Neuronal stem cell (in vitro differentiated cells): ENCODE measurements around the gene PTPN6.

Experiments used
- DNase-seq: peaks from one replicate; pipeline ENCODE4 v3.0.0-alpha.2; 2013; ENCODE audit warnings: low spot score
- H2AFZ ChIP-seq: one replicate; pipeline ENCODE4 v1.6.1; 2013; ENCODE audit warnings: mild to moderate bottlenecking, low read length, inconsistent platforms
- H2AK5ac ChIP-seq: 2 replicates; pipeline ENCODE4 v1.6.1; 2013; ENCODE audit warnings: low read depth, mild to moderate bottlenecking, inconsistent platforms, low read length, moderate library complexity, mixed read lengths
- H2BK120ac ChIP-seq: 2 replicates; pipeline ENCODE4 v1.6.1; 2013; ENCODE audit warnings: low read depth, mild to moderate bottlenecking, inconsistent platforms, low read length, moderate library complexity, mixed read lengths
- H2BK12ac ChIP-seq: one replicate; pipeline ENCODE4 v1.6.1; 2013; ENCODE audit warnings: low read length, inconsistent platforms
- H2BK15ac ChIP-seq: 2 replicates; pipeline ENCODE4 v1.6.1; 2013; ENCODE audit warnings: mild to moderate bottlenecking, low read length, inconsistent platforms, mixed read lengths
- H2BK5ac ChIP-seq: one replicate; pipeline ENCODE4 v1.6.1; 2013; ENCODE audit warnings: inconsistent platforms, mild to moderate bottlenecking, low read length, moderate library complexity
- H3K14ac ChIP-seq: one replicate; pipeline ENCODE4 v1.6.1; 2013; ENCODE audit warnings: low read length, inconsistent platforms
- H3K18ac ChIP-seq: 2 replicates; pipeline ENCODE4 v1.6.1; 2013; ENCODE audit warnings: low read length, inconsistent platforms
- H3K23ac ChIP-seq: 2 replicates; pipeline ENCODE4 v1.6.1; 2013; ENCODE audit warnings: low read depth, mild to moderate bottlenecking, mixed read lengths, low read length, inconsistent platforms; ENCODE audit not compliant: poor library complexity
- H3K27ac ChIP-seq: replicated peaks from 3 replicates; pipeline ENCODE4 v1.5.1; 2013; ENCODE audit warnings: low read length, inconsistent platforms
- H3K27me3 ChIP-seq, 3 experiments: 2 replicates each; pipeline ENCODE4 v1.6.1; 2013; ENCODE audit warnings: low read length in 3 of 3, mild to moderate bottlenecking in 2 of 3, inconsistent platforms in 1 of 3, low read depth in 1 of 3, mixed read lengths in 1 of 3, moderate library complexity in 1 of 3; ENCODE audit not compliant: control insufficient read depth in 3 of 3, insufficient read depth in 3 of 3
- H3K36me3 ChIP-seq, 2 donors: replicated peaks in 1 of 2; 2 replicates each; pipeline ENCODE4 v1.6.1; 2013; ENCODE audit warnings: low read length in 2 of 2; ENCODE audit not compliant: control insufficient read depth in 2 of 2, insufficient read depth in 2 of 2
- H3K4ac ChIP-seq: 2 replicates; pipeline ENCODE4 v1.6.1; 2013; ENCODE audit warnings: inconsistent platforms, mild to moderate bottlenecking, low read length, moderate library complexity
- H3K4me1 ChIP-seq, 2 donors: 1 replicate in 1 of 2; 2 replicates in 1 of 2; pipeline ENCODE4 v1.6.1; 2013; ENCODE audit warnings: low read length in 2 of 2, low read depth in 1 of 2; ENCODE audit not compliant: control insufficient read depth in 2 of 2, insufficient read depth in 1 of 2
- H3K4me2 ChIP-seq: one replicate; pipeline ENCODE4 v1.6.1; 2013; ENCODE audit warnings: mild to moderate bottlenecking, low read length, inconsistent platforms; ENCODE audit not compliant: insufficient read depth, poor library complexity, severe bottlenecking
- H3K4me3 ChIP-seq, 2 donors: 2 replicates each; pipeline ENCODE4 v1.5.1; 2013; ENCODE audit warnings: low read length in 2 of 2, mild to moderate bottlenecking in 2 of 2, inconsistent platforms in 1 of 2, moderate library complexity in 1 of 2
- H3K79me1 ChIP-seq: one replicate; pipeline ENCODE4 v1.6.1; 2013; ENCODE audit warnings: low read depth, mild to moderate bottlenecking, inconsistent platforms, low read length, moderate library complexity
- H3K9ac ChIP-seq: one replicate; pipeline ENCODE4 v1.6.1; 2013; ENCODE audit warnings: mild to moderate bottlenecking, low read depth, low read length, inconsistent platforms; ENCODE audit not compliant: poor library complexity
- H3K9me3 ChIP-seq, 2 donors: replicated peaks in 1 of 2; 2 replicates each; pipeline versions ENCODE3 to v1.6.1; 2013; ENCODE audit warnings: low read length in 2 of 2, mild to moderate bottlenecking in 2 of 2, inconsistent platforms in 1 of 2, low read depth in 1 of 2, mixed read lengths in 1 of 2, moderate library complexity in 1 of 2; ENCODE audit not compliant: control insufficient read depth in 2 of 2, insufficient read depth in 1 of 2
- H4K8ac ChIP-seq: one replicate; pipeline ENCODE4 v1.6.1; 2013; ENCODE audit warnings: low read depth, mild to moderate bottlenecking, inconsistent platforms, low read length, moderate library complexity
- H4K91ac ChIP-seq: one replicate; pipeline ENCODE4 v1.6.1; 2013; ENCODE audit warnings: low read length, low read depth, mild to moderate bottlenecking, inconsistent platforms; ENCODE audit not compliant: poor library complexity
- WGBS, 2 donors: extraction: QIAGEN DNeasy Blood & Tissue Kit; methylation state at CpG; one replicate each; pipeline ENCODE4 v1.1.7; 2013; ENCODE audit warnings: missing lambda C conversion rate in 2 of 2, mixed read lengths in 1 of 2; ENCODE audit not compliant: insufficient read length in 2 of 2, insufficient replicate concordance in 1 of 2; ENCODE audit errors: extremely low coverage in 2 of 2; 5-methylcytosine and 5-hydroxymethylcytosine counted together

PTPN6 gene

DNA sequence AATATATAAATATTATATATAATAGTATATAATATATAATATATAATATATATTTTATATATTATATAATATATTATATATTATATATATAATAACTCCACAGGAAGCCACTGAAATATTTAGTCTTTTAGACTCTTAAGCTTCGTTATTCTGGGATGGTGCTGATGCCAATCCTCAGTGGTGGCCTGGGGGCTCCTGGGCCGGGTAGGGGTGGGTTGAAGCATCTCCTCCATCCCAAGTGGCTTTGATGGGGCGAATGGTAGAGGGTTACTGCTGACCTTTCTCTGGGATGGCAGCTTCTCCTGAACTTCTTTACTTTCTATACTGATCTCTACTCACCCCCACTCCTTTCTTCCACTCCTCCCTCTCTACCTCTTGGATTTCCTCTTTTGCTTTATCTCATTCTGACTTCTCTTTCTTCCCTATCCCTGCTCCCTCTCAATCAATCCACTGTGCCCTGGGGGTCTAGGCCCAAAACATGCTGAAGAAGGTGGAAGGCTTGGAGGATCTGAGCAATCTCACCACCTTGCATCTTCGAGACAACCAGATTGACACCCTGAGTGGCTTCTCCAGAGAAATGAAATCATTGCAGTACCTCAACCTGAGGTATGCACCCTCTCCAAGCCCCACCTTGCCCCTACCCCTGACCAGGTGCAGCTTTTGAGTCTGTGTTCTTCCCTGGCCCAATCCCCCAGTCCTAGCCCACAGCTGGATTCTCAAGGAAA, 41.6 kb upstream of the PTPN6 start:
- H2BK5ac ChIP-seq = no peak overlapping the region
- H3K14ac ChIP-seq = no peak overlapping the region

DNA sequence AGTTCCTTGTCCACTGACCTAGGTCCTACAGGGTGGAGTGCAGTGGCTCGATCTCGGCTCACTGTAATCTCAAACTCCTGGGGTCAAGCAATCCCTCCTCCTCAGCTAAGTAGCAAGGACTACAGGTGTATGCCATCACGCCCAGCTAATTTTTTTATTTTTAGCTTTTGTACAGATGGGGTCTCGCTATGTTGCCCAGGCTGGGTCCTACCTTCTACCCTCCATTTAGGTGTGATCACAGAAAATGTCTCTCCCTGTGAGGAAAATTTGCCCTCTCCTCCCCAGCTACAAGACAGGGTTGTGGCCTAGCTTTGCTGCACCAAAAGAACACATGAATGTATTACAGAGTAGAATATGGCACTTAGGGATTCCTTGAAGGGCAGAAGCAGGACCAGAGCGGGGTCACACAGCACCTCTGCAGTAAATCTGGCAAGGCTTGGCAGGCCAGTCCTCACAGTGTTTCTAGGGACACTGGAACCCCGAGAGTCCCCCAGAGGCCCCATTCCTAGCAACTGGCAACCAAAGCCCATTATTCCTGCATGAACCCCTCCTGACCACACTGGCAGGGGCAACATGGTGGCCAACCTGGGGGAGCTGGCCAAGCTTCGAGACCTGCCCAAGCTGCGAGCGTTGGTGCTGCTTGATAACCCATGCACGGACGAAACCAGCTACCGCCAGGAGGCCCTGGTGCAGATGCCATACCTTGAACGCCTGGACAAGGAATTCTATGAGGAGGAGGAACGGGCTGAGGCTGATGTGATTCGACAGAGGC, 38.8 kb upstream of the PTPN6 start:
- Histone ChIP-seq H3K9me3 (no peaks in the 10 kb centered on the region), H4K91ac (no peak overlapping the region)
- WGBS, 2 donors = no CpG with 5 or more reads among the region's 15 CpGs

More for the DNA sequence above, 41.6 kb upstream of the PTPN6 start:
- Histone ChIP-seq H2BK15ac (no peak overlapping the region), H3K23ac (no peak overlapping the region), H3K9ac (no peak overlapping the region), H3K18ac (no peak overlapping the region), H3K4me2 (no peak overlapping the region), H3K9me3 (no peaks in the 10 kb centered on the region), H2AK5ac (no peak overlapping the region), H2AFZ (no peak overlapping the region), H3K4me1 (peaks cover 14 to 21% of the 10 kb centered on the region in 2 donors), H3K27me3 (peaks cover 0 to 3% (median 0%) of the 10 kb centered on the region in 3 experiments), H4K91ac (no peak overlapping the region), H4K8ac (no peak overlapping the region), H3K36me3 (no peaks in the 10 kb centered on the region), H3K4me3 (no peak overlapping the region), H2BK120ac (no peak overlapping the region), H2BK12ac (no peak overlapping the region), H3K79me1 (peaks cover 7% of the 10 kb centered on the region), H3K27ac (no peak overlapping the region), H3K4ac (no peak overlapping the region)
- DNase-seq = no peak
- no CpG with 5 or more reads among the region's 4 CpGs for WGBS, 2 donors

DNA sequence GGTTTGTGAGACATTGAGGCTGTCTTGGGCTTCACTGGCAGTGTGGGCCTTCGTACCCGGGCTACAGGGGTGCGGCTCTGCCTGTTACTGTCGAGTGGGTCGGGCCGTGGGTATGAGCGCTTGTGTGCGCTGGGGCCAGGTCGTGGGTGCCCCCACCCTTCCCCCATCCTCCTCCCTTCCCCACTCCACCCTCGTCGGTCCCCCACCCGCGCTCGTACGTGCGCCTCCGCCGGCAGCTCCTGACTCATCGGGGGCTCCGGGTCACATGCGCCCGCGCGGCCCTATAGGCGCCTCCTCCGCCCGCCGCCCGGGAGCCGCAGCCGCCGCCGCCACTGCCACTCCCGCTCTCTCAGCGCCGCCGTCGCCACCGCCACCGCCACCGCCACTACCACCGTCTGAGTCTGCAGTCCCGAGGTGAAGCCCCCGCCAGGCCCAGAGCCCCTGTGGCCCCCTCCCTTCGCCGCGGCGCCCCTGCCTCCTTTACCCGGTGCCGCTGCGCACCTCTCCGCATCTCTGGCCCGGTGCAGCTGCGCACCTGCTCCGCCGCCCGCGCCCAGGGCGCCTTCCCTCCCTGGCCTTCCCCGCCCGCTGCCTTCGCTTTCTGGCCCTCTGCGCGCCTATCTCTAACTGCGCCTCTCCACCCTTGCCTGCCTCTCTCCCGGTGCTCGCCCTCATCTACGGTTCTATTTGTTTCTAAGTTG, 36.8 kb upstream of the PTPN6 start, which contains the start of gene ENO2:
Gene ENO2, plus strand, starts transcription at position 335 of the 701 bp plus-strand sequence. CDS start 1,253 bp downstream, outside the sequence.
- H4K91ac ChIP-seq = peak within 1 kb of the TSS; percentile 60
- H2BK5ac ChIP-seq = peak within 1 kb of the TSS; percentile 7
- H3K23ac ChIP-seq = peak within 1 kb of the TSS; percentile 92
- H3K27ac ChIP-seq = peak within 1 kb of the TSS; percentile 62
- peak within 1 kb of the TSS; percentile 79 for H2AK5ac ChIP-seq
- H3K4me2 ChIP-seq = peak within 1 kb of the TSS; percentile 96
- peaks cover 13 to 22% of the 10 kb centered on the region in 2 donors for H3K36me3 ChIP-seq
- H3K4me3 ChIP-seq = peak within 1 kb of the TSS; percentile 60 to 92
- H2BK12ac ChIP-seq = peak within 1 kb of the TSS; percentile 88
- no peaks in the 10 kb centered on the region for H3K9me3 ChIP-seq
- H2BK15ac ChIP-seq = peak within 1 kb of the TSS; percentile 96
- WGBS, 2 donors = no CpG with 5 or more reads among the region's 68 CpGs
- peaks cover 10 to 18% of the 10 kb centered on the region in 2 donors for H3K4me1 ChIP-seq
- H2AFZ ChIP-seq = peak within 1 kb of the TSS; percentile 99
- H4K8ac ChIP-seq = peak within 1 kb of the TSS; percentile 97
- DNase-seq = peak; percentile 56
- peaks cover 0 to 3% (median 0%) of the 10 kb centered on the region in 3 experiments for H3K27me3 ChIP-seq
- H3K79me1 ChIP-seq = peaks cover 13% of the 10 kb centered on the region
- H3K14ac ChIP-seq = peak within 1 kb of the TSS; percentile 95
- H2BK120ac ChIP-seq = peak within 1 kb of the TSS; percentile 84
- peak within 1 kb of the TSS; percentile 98 for H3K9ac ChIP-seq
- H3K4ac ChIP-seq = peak within 1 kb of the TSS; percentile 80
- peak within 1 kb of the TSS; percentile 99 for H3K18ac ChIP-seq

More for the DNA sequence above, 38.8 kb upstream of the PTPN6 start:
- H3K9ac ChIP-seq = no peak overlapping the region
- H3K36me3 ChIP-seq = peaks cover under 1 to 12% of the 10 kb centered on the region in 2 donors
- H3K79me1 ChIP-seq = peaks cover 13% of the 10 kb centered on the region
- H2BK15ac ChIP-seq = peak overlapping the region; percentile 43
- H4K8ac ChIP-seq = no peak overlapping the region
- H3K4ac ChIP-seq = no peak overlapping the region
- peaks cover 10 to 18% of the 10 kb centered on the region in 2 donors for H3K4me1 ChIP-seq
- no peak overlapping the region for H2BK120ac ChIP-seq
- peak overlapping the region; percentile 49 for H2AK5ac ChIP-seq
- H2BK12ac ChIP-seq = no peak overlapping the region
- H3K27ac ChIP-seq = no peak overlapping the region
- no peak overlapping the region for H3K4me2 ChIP-seq
- H3K23ac ChIP-seq = peak overlapping the region; percentile 20
- no peak overlapping the region for H3K4me3 ChIP-seq
- DNase-seq = no peak
- H2AFZ ChIP-seq = no peak overlapping the region
- no peak overlapping the region for H3K14ac ChIP-seq
- H3K27me3 ChIP-seq = peaks cover 0 to 3% (median 0%) of the 10 kb centered on the region in 3 experiments
- H3K18ac ChIP-seq = no peak overlapping the region
- H2BK5ac ChIP-seq = no peak overlapping the region
